GM12874 (cell line): ENCODE data around the gene TXK.

ENCODE experiments used
- CTCF ChIP-seq: IDR thresholded peaks from 2 replicates; pipeline ENCODE4 v1.5.1; 2011; ENCODE audit warnings: low read depth, mild to moderate bottlenecking, control low read depth, low read length, moderate library complexity; ENCODE audit not compliant: insufficient read depth

The TXK gene

GRCh38 chr4:48039561-48039960 lies 94.5 kb downstream of the TXK start:
- TF ChIP-seq CTCF: no peak

GRCh38 chr4:48038666-48039065 lies 95.4 kb downstream of the TXK start:
- TF ChIP-seq CTCF: no peak

- no peak for TF ChIP-seq CTCF
These were observed 97.0 kb downstream of the TXK start for GRCh38 chr4:48037117-48037462.

- TF ChIP-seq CTCF: no peak
These were observed 98.1 kb downstream of the TXK start for GRCh38 chr4:48035952-48036351.

GRCh38 chr4:48033825-48034413 lies 100.1 kb downstream of the TXK start:
- TF ChIP-seq CTCF: peak; percentile 50; the same call in 1 of the 2 replicates

GRCh38 chr4:48033412-48033811 lies 100.6 kb downstream of the TXK start:
- TF ChIP-seq CTCF: no peak

GRCh38 chr4:48032721-48033120 lies 101.3 kb downstream of the TXK start:
- no peak for TF ChIP-seq CTCF
